HG02970 (cell line): ENCODE data around the gene SPNS2.

Experiments
- ATAC-seq: cut with Tn5 transposase; IDR thresholded peaks from one replicate; pipeline ENCODE4 v1.9.1; 2021; ENCODE audit warnings: mild to moderate bottlenecking, moderate library complexity, moderate number of reproducible peaks; ENCODE audit not compliant: unreplicated experiment, low FRiP score

SPNS2 gene, protein sequence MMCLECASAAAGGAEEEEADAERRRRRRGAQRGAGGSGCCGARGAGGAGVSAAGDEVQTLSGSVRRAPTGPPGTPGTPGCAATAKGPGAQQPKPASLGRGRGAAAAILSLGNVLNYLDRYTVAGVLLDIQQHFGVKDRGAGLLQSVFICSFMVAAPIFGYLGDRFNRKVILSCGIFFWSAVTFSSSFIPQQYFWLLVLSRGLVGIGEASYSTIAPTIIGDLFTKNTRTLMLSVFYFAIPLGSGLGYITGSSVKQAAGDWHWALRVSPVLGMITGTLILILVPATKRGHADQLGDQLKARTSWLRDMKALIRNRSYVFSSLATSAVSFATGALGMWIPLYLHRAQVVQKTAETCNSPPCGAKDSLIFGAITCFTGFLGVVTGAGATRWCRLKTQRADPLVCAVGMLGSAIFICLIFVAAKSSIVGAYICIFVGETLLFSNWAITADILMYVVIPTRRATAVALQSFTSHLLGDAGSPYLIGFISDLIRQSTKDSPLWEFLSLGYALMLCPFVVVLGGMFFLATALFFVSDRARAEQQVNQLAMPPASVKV

DNA sequence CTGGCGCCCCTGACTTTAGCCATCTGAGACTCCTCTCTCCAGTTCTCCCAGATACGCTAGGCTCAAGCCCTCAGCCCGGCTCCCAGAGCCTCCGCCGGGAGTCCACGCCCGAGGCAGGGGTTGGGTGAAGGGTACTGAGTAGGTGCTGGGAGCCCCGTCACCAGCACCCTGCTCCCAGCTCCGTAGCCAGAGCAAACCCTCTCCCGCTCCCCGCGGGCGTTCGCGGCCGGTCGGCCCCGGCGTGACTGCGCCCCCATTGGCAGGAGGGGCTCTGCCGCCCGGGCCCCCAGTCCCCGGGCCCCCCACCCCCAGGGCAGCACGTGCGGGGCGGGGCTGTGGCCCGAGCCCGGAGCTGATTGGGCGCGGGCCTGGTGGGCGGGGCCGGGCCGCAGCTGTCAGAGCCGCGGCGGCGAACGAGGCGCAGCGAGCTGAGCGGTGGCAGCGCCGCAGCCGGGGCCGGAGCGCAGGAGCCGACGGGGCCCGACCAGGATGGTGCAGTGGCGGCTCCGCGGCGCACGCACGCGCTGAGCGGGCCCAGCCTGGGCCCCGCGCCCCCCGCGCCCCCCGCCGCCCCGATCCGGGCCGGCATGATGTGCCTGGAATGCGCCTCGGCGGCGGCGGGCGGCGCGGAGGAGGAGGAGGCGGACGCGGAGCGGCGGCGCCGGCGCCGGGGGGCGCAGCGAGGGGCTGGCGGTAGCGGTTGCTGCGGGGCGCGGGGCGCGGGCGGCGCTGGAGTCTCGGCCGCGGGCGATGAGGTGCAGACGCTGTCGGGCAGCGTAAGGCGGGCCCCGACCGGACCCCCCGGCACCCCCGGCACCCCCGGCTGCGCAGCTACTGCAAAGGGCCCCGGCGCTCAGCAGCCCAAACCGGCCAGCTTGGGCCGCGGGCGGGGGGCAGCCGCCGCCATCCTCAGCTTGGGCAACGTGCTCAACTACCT, at the start of gene SPNS2:
TSS of gene SPNS2 (plus strand) at position 421 of the 937 bp plus-strand sequence. CDS start at position 588, 167 bp downstream.
- ATAC-seq: no peak

DNA sequence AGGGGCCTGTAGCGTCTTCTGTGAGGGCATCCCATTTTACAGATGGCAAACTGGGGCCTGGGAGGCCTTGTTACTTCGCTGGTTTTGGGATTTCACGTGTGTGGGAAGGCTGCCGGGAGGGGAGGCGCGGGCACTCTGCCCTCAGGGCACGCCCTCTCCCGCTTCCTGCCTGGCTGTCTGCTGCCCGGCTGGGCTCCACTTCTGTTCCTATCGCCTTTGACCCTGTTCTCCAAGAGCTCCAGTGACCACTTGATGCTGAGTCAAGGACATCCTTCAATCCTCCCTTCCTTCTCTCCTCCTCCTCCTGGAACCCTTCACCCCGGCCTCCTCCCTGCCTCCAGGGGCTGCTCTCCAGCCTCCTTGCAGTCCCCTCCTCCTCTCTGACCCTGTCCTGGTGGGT, 48.9 kb upstream of the SPNS2 start:
- ATAC-seq: no peak

DNA sequence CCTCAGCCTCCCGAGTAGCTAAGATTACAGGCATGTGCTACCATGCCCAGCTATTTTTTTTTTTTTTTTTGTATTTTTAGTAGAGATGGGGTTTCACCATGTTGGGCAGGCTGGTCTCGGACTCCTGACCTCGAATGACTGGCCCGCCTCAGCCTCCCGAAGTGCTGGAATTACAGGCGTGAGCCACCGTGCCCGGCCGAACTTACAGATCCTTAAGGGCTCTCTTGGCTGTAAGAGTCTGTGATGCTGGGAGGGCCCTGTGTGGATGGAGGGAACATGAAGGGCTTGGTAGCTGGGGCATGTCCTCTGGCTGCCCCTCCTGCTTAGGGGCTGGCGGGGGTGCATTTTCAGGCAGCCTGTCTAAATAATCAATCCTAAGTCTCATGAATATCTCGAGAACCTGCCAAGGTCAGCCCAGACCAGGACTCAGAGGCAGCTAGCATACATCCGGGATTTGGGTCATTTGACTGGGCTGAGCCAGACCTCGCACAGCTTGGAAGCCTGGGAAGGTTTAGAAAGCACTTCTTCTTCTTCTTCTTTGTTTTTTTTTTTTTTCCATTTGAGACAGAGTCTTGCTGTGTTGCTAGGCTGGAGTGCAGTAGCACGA, 47.9 kb upstream of the SPNS2 start:
- ATAC-seq: no peak

DNA sequence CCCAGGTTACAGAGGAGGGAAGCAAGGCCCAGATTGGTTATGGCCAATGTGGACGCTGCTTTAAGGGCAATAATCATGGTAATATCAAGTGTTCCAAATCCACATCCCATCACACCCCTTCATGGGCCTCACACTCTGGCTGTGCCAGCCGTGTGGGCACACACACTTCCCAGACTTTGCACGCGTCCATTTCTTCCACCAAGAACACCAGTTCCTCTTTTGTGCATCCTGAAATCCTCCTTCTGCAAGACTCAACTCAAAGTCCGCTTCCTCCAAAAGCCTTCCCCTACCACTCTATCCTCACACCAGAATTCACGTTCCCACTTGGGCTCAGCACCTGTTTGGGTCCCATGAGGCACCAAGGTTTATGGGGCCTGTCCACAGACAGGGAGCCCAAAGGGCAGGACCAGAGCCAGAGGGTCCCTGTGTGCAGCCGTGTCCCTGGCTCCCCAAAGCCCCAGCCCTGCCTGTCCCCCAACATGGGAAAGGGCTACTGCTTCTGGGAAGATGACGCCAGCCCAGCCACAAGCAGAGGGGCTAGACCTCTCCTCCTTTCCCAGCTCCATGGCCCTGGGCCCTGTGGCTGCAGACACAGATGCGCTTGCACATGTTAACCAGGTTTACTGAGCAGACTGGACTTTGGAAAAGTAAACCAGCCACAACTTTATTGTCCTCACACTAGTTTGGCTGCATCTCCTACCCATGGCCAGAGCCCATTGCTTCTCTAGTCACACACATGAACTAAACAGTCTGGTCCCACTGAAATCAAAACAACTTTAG, 44.7 kb upstream of the SPNS2 start:
- ATAC-seq: no peak

DNA sequence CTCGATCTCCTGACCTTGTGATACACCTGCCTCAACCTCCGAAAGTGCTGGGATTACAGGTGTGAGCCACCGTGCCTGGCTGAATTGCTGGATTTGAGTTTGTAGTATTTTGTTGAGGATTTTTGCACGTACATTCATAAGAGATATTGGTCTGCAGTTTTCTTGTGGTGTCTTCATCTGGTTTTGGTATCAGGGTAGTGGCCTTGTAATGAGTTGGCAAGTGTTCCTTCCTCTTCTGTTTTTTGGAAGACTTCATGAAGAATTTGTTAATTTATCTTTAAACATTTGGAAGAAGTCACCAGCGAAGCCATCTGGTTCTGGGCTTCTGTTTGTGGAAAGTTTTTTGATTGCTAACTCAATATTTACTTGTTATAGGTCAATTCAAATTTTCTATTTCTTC, 38.0 kb upstream of the SPNS2 start:
- ATAC-seq: no peak

DNA sequence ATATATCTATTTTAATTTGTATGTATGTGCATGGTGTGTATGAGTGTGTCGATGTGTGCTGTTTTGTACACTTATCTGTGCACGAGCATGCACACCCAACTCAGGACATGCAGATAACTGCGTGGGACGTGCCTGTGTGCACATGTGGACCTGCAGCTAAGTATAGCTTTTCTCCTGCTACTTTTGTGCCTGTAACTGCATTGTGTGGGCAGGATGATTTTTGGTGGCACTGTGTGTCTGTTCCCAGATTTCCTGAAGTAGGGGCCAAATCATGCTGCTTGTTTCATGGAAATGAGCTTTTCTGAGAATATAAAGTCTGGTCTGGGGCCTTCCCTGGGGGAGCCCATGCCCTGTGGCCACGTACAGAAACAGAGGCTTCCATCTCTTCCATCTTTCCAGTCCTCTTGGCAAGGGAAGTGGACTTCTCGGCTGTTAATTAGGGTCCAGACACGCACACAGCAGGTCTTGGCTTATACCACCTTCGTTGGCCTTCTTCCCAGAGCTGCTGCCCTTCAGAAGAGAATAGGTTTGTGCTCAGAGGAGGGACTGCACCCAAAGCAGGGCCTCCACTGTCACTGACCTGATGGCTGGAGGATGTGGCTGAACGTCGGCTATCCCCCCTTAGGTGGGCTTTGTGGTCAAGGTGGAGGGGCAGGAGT, 34.7 kb upstream of the SPNS2 start:
- ATAC-seq: no peak

DNA sequence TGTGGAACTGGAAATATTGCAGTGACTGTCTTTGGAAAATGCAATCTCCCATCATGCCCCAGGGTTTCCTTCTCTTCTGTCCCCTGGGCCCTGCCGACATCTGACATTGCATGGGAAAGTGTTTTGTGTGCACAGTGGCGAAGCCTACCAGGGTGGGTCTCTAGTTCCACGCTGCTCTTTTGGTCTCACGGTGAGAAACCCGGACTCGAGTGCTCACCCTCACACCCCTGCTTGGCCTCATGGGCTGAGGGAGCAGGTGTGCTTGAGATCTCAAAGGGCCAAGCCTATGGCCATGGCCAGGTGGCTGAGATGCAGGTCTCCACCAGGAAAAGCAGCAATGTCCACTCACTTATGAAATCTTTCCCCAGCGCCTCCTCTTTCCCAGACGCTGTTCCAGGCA, 32.9 kb upstream of the SPNS2 start:
- ATAC-seq: no peak

DNA sequence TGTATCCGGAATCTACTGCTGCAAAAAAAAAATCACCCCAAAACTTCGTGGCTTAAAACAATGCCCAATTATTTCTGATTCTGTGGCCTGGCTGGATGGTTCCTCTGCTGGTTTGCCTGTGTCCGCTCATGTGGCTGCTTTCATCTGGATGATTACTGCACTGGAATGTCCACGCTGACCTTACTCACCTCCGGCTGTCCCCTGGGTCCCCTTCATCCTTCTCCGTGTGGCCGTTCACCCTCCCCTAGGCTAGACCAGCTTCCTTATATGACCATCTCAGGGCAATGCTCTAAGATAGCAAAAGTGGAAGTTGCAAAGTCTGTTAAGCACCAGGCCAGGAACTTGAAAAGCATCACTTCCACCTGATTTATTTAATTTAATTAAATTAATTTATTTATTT, 31.4 kb upstream of the SPNS2 start:
- ATAC-seq: no peak

DNA sequence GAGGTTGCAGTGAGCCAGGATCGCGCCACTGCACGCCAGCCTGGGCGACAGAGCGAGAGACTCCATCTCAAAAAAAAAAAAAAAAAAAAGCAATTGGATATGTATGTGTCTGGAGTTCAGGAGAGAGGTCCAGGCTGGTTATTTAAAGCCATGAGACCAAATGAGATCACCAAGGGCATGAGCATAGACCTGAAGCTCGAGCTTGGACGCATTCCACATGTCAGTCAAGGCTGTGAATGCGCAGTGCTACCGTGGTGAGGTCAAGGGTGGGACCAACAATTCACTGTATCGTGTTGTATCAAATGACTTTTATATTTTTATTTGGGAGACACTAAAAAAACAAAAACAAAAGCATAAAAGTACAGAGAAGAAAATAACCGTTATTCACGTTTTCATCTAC, 29.1 kb upstream of the SPNS2 start:
- ATAC-seq: no peak

DNA sequence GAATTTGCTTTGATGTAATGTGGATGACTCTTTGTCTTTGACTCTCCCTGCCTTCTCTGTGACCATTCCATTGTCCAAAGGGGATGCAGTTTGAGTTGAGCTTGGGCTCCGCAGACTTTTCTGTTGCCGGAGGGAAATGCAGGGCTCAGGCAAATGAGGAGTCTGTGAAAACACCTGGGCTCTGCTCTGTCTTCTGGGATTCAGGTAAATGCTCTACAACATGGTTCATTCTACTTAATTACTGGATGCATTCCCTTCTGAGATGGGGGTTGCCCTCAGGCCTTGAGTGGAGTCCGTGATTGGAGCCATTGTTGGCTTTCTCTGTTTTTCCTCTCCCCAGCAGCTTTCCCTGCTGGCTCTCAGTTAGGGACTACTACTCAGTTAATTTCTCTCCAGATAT, 26.4 kb upstream of the SPNS2 start:
- no peak for ATAC-seq

DNA sequence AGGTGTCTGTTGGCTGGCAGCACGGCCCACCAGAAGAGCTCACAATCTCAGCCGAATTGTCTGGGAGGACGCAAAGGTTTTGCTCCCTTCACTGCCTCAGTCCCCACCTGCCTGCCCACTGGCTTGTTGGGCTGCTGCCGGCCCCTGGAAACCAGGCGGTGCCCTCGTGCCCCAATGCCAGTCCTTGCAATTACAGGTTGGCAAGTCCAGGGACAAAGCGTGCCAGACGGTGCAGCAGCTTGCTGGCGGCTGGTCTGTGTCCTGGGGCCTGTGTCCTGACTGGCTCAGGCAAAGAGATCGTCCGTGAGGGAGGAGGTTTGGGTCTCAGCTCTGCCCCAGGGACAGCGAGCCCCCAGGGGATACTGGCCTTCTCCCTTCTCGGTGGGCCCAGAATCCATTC, 24.6 kb upstream of the SPNS2 start:
- ATAC-seq: no peak

DNA sequence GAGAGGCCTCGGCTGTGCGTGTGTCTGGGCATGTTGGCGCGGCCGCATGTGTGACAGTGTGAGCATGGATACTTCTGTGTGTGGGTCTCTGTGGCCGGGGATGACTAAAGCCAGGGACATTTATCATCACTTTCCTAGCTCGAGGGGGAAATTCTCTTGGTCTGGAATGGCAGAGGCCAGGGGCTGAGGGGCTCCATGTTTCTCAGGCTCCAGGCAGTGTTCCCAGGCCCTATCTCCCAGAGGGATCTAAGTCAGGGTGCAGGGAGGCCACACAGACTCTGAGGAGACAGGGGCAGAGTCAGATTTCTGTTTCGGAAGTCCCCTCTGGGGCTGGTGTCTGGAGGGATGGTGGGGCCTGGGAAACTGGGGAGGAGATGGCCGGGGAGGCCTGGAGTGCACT, 23.7 kb upstream of the SPNS2 start:
- no peak for ATAC-seq

DNA sequence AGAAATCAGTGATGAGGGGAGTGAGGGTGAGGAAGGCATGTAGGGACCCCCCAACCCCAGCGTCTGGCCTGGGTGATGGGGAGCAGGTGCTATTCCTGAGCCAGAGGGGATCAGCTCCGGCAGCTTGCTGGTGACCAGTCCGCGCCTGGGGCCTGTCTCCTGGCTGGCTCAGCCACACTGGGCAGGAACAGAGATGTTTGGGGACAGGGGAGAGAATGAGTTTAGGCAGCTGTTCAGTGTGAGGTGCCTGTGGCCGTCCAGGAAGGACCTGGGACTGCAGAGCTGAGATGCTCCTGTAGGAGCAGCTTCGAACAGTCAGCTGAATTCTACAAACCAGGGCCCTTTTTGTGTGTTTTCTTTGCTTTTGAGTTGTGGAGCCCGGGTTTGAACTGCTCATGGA, 23.2 kb upstream of the SPNS2 start:
- ATAC-seq: no peak

DNA sequence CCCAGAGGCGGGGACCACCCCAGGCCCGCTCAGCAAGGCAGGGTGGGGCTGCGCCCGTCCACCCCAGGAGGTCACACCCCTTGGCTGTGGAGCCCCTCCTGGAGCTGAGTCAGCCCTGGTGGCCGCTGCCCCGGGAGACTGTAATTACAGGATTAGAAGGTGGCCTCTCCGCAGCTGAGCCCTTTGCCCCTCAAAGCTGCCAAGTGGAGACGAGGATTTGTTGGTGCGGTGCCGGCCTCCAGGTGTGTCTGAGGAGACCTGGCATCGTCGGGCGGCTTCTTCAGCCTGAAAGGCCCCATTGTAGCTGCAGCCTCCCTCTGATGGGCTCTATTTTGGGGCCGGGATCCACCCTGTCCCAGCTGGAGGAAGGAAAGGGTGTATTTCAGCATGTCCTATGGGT, 22.7 kb upstream of the SPNS2 start:
- ATAC-seq: no peak

DNA sequence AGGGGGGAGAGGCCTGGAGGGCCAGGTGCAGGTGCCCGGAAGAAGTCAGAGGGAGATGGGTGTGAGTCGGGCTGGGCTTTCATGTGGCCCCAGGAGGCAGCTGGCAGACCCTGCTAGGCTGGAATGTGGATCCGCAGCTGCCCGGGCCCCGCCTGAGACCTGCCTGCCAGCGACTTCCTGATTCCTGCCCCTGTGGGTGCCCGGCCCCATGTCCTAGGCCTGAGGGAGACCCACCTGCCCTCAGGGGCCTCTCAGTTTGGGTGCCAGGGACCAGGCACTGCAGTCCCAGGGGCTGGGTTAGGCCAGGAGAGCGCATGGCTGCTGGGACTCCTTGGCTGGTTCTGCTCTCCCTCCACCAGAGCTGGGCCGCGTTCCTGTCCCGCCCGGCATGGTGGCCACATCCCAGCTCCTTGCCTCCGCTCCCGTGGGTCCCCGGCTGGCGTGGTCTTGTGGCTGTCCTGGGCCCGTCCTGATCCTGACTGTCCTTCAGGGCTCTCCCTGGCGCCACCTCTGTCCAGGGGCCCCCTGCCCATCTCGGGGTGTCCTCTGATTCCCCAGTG, 22.1 kb upstream of the SPNS2 start:
- no peak for ATAC-seq

DNA sequence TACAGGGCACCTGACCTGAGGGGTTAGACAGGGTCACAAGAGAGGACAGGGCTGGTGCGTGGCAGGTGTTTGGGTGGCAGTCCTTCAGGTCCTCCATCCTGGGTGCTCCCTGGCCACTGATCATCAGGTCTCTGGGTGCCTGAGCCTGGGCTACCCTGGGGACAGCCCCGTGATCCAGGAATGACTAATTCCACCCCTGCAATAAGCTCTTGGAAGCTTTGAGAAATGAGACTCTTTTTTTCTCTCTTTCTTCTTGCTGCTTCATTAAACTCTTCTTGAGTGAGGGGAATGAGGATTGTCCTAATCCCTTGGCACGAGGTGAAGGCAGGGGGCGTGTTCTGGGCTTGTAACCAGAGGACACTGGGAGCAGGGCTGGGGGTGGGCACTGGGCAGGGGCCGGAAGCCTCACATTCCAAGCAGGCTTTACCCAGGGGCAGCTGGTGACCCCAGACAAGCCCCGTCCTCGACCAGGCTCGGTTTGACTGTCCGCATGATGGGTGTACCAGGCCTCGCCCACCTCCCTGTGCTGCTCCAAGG, 21.4 kb upstream of the SPNS2 start:
- ATAC-seq: no peak

DNA sequence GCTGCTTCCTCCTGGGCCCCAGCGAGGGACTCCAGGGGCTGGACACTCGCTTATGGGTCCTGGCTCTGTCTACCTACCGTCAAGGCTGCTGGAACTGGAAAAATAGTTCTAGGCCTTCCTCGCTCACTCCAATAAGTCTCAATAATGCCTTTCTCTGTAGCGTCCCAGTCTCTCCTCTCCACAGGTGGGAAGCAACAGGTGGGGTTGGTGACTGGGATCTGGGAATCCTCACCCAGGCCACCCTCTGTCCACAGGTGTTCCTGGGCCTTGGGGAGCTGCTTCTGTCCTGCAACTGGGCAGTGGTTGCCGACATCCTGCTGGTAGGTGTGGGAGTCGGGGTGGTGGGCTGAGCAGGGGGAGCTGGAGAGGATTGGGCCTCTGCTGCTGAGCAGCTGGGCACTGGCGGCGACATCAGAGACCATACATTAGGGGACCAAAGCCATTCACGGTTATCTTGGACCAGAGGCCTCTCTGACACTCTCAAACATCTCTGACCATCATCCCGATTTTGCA, 20.3 kb upstream of the SPNS2 start:
- no peak for ATAC-seq

DNA sequence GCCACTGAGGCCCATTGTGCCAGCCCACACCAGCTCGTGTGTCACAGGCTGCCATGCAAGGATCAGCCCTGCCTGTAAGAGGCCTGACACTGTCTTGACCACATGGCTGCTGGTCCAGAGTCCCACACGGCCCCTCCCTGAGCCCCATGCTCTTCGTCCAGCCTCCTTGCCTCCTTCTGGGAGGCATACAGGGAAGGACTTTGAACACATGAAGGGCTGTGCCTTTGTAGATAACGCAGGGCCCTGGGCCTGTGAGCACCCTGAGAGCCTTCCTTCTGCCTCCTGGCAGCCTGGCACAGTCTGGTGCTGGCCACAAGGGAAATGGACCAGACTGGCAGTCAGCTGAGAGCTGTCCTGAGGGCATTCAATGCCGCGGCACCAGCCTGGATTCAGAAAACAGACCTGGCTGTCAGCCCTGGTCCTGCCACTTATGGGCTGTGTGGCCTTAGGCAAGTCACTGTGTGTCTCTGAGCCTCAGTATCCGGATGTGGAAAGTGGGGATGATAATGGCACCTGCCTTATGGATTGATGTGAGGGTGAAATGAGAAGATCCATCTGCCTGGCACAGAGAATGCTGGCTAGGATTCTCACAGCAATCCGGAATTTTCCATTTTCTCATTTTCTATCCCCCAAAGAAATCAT, 19.2 kb upstream of the SPNS2 start:
- ATAC-seq: no peak
